ENCODE results near the gene ADK.

GRCh38 chr10:74139981-74140380 is 11.0 kb upstream of the ADK start:
- no peak for TF ChIP-seq POLR2A (IDR thresholded peaks at IDR 0.05; ENCODE audit: low read depth, low read length)
- TF ChIP-seq CTCF (IDR thresholded peaks at IDR 0.05; ENCODE audit: extremely low read depth in 1 of 2, insufficient read depth in 1 of 2, low read depth in 1 of 2, low read length in 2 of 2): no peak
- no peak for TF ChIP-seq EZH2 (IDR thresholded peaks at IDR 0.05; ENCODE audit: borderline replicate concordance, low read depth, low read length, severe bottlenecking)
- no peak for TF ChIP-seq POLR2AphosphoS5 (IDR thresholded peaks at IDR 0.05; ENCODE audit: insufficient read depth, low read depth, low read length)
- TF ChIP-seq FOS (IDR thresholded peaks at IDR 0.05; ENCODE audit: borderline replicate concordance, insufficient read depth, low read length): no peak
- no peak for TF ChIP-seq MAX (IDR thresholded peaks at IDR 0.05; ENCODE audit: insufficient read depth, insufficient read length)
- no peak for TF ChIP-seq JUN (IDR thresholded peaks at IDR 0.05; ENCODE audit: borderline replicate concordance, insufficient read depth, insufficient read length, low read depth)
- TF ChIP-seq MYC (IDR thresholded peaks at IDR 0.05; ENCODE audit: low read depth, low read length): no peak

Measured in endothelial cell of umbilical vein (primary cell).